ENCODE data around the gene MLF2.
"Not testable (repeated sequence)": the region's sequence is repeated elsewhere in the genome, so short reads cannot be mapped to it uniquely, and the experiment has no call there.

The MLF2 gene

GRCh38 chr12:6742834-6743233 is 10.1 kb downstream of the MLF2 start:
- FAIRE-seq = no peak

GRCh38 chr12:6742080-6742479 is 10.9 kb downstream of the MLF2 start:
- not testable (repeated sequence) for DNase-seq (ENCODE audit: extremely low spot score, insufficient read length, low read depth); FAIRE-seq

More at GRCh38 chr12:6742834-6743233, 10.1 kb downstream of the MLF2 start:
- DNase-seq (ENCODE audit: extremely low spot score, insufficient read length, low read depth) = no peak

- no peak for FAIRE-seq
- DNase-seq (ENCODE audit: extremely low spot score, insufficient read length, low read depth) = no peak
Measured at GRCh38 chr12:6736754-6737153, 16.2 kb downstream of the MLF2 start.

- FAIRE-seq = peak; percentile 77
Measured at GRCh38 chr12:6735448-6736191, 17.3 kb downstream of the MLF2 start.

GRCh38 chr12:6734506-6735387 is 18.2 kb downstream of the MLF2 start:
- no peak for FAIRE-seq
- DNase-seq (ENCODE audit: extremely low spot score, insufficient read length, low read depth) = no peak

More at GRCh38 chr12:6735448-6736191, 17.3 kb downstream of the MLF2 start:
- DNase-seq (ENCODE audit: extremely low spot score, insufficient read length, low read depth) = no peak

- FAIRE-seq = no peak
Measured at GRCh38 chr12:6730169-6730568, 22.8 kb downstream of the MLF2 start.

GRCh38 chr12:6729186-6729585 is 23.8 kb downstream of the MLF2 start:
- DNase-seq (ENCODE audit: extremely low spot score, insufficient read length, low read depth) (no peak), FAIRE-seq (no peak)

More at GRCh38 chr12:6730169-6730568, 22.8 kb downstream of the MLF2 start:
- no peak for DNase-seq (ENCODE audit: extremely low spot score, insufficient read length, low read depth)

GRCh38 chr12:6725350-6725749 is 27.6 kb downstream of the MLF2 start:
- FAIRE-seq = no peak
- DNase-seq (ENCODE audit: extremely low spot score, insufficient read length, low read depth) = no peak

- no peak for DNase-seq (ENCODE audit: extremely low spot score, insufficient read length, low read depth)
- no peak for FAIRE-seq
Measured at GRCh38 chr12:6724409-6724797, 28.5 kb downstream of the MLF2 start.

- FAIRE-seq (peak; percentile 99), DNase-seq (ENCODE audit: extremely low spot score, insufficient read length, low read depth) (peak; percentile 96)
Measured at GRCh38 chr12:6723607-6724408, 29.1 kb downstream of the MLF2 start, which contains the start of gene COPS7A. Gene COPS7A (plus strand): TSS chr12:6724046. CDS start chr12:6724657, 611 bp downstream.

GRCh38 chr12:6722863-6723262 is 30.1 kb downstream of the MLF2 start:
- peak; percentile 49 for FAIRE-seq

GRCh38 chr12:6716874-6717437 is 36.0 kb downstream of the MLF2 start:
- DNase-seq (ENCODE audit: extremely low spot score, insufficient read length, low read depth) (no peak), FAIRE-seq (no peak)

More at GRCh38 chr12:6722863-6723262, 30.1 kb downstream of the MLF2 start:
- no peak for DNase-seq (ENCODE audit: extremely low spot score, insufficient read length, low read depth)

GRCh38 chr12:6716031-6716873 is 36.7 kb downstream of the MLF2 start:
- FAIRE-seq; DNase-seq (ENCODE audit: extremely low spot score, insufficient read length, low read depth): not testable (repeated sequence)

- no peak for DNase-seq (ENCODE audit: extremely low spot score, insufficient read length, low read depth)
- no peak for FAIRE-seq
Measured at GRCh38 chr12:6708960-6709394, 44.0 kb downstream of the MLF2 start.

GRCh38 chr12:6708351-6708750 is 44.6 kb downstream of the MLF2 start:
- not testable (repeated sequence) for DNase-seq (ENCODE audit: extremely low spot score, insufficient read length, low read depth); FAIRE-seq

GRCh38 chr12:6703631-6704030 is 49.3 kb downstream of the MLF2 start:
- FAIRE-seq (no peak), DNase-seq (ENCODE audit: extremely low spot score, insufficient read length, low read depth) (no peak)

GRCh38 chr12:6701078-6701768 is 51.7 kb downstream of the MLF2 start:
- DNase-seq (ENCODE audit: extremely low spot score, insufficient read length, low read depth) (no peak), FAIRE-seq (no peak)

- no peak for DNase-seq (ENCODE audit: extremely low spot score, insufficient read length, low read depth)
- no peak for FAIRE-seq
Measured at GRCh38 chr12:6700646-6701051, 52.3 kb downstream of the MLF2 start, which contains the start of gene PIANP. Gene PIANP (minus strand): TSS chr12:6700815. CDS start chr12:6698061, 2,754 bp downstream.

All from GM18507 (cell line).